GM10248 (cell line): ENCODE data around the gene SHISA9.

Experiments used
- CTCF ChIA-PET: fragments of 300-600 bp; sonication (Branson Sonifier 250); formaldehyde crosslinking; extraction: SDS; loops from one replicate; lab custom pipeline; 2021; ENCODE audit warnings: antibody characterized with exemption; lab: Yijun Ruan, JAX
- POLR2A ChIA-PET: fragments of 350-650 bp; sonication (Branson Sonifier 250); formaldehyde crosslinking; extraction: SDS; loops from one replicate; lab custom pipeline; 2020; ENCODE audit warnings: antibody characterized with exemption; lab: Yijun Ruan, JAX
- DNase-seq: peaks from one replicate; pipeline ENCODE4 v3.0.0; 2012; ENCODE audit errors: extremely low spot score
- CTCF ChIP-seq: IDR thresholded peaks from 2 replicates; pipeline ENCODE4 v1.5.1; 2012; ENCODE audit warnings: mild to moderate bottlenecking, low read depth; ENCODE audit errors: extremely low read depth, missing control alignments, control extremely low read depth

The SHISA9 gene

GRCh38 chr16:12903407-12904328 is 2.3 kb downstream of the SHISA9 start:
- no peak for DNase-seq
- CTCF ChIA-PET = interaction anchor here (1.1 to 1.3 kb wide), 2 partner anchors 8 to 550 kb away, joined by 3 to 5 read pairs; no protein-coding TSS in a partner anchor
- POLR2A ChIA-PET = no interaction called here
- TF ChIP-seq CTCF = no peak

- TF ChIP-seq CTCF = no peak
- DNase-seq = no peak
- CTCF ChIA-PET = interaction anchor here (1.1 to 1.3 kb wide), 2 partner anchors 9 to 549 kb away, joined by 3 to 5 read pairs; no protein-coding TSS in a partner anchor
- POLR2A ChIA-PET = no interaction called here
Observed at GRCh38 chr16:12904329-12904671, 2.9 kb downstream of the SHISA9 start.

GRCh38 chr16:12906271-12906670 is 4.9 kb downstream of the SHISA9 start:
- POLR2A ChIA-PET = no interaction called here
- no peak for TF ChIP-seq CTCF
- DNase-seq = no peak
- CTCF ChIA-PET = no interaction called here

GRCh38 chr16:12906765-12907516 is 5.5 kb downstream of the SHISA9 start:
- DNase-seq = no peak
- no peak for TF ChIP-seq CTCF
- ChIA-PET CTCF (interaction anchor here (1.0 to 1.5 kb wide), 3 partner anchors 9 to 11 kb away, joined by 4 to 6 read pairs (median 5); no protein-coding TSS in a partner anchor), POLR2A (no interaction called here)

- DNase-seq = no peak
- ChIA-PET CTCF (interaction anchor here (1.0 to 1.5 kb wide), 5 partner anchors 9 to 812 kb away, joined by 4 to 6 read pairs (median 5); no protein-coding TSS in a partner anchor), POLR2A (no interaction called here)
- TF ChIP-seq CTCF = no peak
Observed at GRCh38 chr16:12907670-12908233, 6.4 kb downstream of the SHISA9 start.

GRCh38 chr16:12917246-12917645 is 15.8 kb downstream of the SHISA9 start:
- ChIA-PET POLR2A (no interaction called here), CTCF (interaction anchor here (0.8 kb wide), 1 partner anchor 10 kb away, joined by 4 read pairs; no protein-coding TSS in a partner anchor)
- DNase-seq = no peak
- no peak for TF ChIP-seq CTCF
